Measurements from ENCODE around the gene POTEG.
"Not testable (repeated sequence)": the region's sequence is repeated elsewhere in the genome, so short reads cannot be mapped to it uniquely, and the experiment has no call there.

POTEG gene

DNA sequence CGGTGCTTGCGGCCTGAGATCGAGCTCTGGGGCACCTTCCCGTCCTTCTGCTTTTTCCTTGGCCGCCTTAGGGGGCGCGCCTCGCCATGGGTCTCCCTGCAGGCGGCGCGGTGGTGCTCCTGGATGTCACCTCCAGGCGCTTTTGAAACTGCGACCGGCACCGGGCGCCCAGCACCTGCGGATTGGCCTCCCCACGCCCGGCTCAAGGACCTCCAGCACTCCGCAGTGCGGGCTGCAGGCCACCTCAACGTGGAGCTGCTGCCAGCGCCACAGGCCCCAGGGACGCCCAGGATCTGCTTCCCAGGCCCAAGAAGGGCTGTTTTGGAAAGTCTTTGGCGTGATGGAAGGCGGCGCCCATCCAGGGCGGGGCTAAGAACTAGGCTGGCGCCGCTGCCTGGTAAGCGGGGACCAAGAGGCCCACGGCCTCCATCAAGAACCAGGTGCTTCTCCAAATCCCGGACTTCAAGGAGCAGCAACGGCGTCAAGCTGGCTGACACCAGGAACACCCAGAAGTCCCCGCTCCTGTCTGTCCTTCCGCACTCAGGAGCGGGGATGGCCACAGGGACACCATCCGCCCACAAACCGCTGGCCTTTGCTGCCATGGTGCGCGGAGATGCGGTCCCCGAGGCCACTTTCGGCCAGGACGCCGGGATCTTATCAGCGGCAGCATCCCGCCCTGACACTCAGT is 61.2 kb downstream of the POTEG start:
- not testable (repeated sequence) for FAIRE-seq

DNA sequence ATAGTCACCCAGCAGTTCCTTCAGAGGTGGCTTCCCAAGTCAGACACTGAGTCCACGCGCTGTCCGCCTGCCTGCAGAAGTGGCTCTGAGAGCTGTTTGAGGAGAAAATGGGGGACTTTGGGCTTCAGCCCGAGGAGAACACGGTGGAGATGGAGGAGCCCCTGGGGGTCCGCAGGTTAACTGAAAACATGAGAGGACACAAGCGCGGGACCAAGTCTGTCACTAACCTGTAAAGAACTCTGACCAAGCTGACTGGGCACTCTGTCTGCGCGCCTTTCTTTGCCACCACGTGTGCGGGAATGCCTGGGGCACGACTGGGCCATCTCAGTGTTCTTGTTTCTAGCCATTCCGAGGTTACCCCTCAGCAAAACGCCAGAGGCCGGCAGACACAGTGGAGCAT is 62.4 kb downstream of the POTEG start:
- FAIRE-seq = not testable (repeated sequence)

DNA sequence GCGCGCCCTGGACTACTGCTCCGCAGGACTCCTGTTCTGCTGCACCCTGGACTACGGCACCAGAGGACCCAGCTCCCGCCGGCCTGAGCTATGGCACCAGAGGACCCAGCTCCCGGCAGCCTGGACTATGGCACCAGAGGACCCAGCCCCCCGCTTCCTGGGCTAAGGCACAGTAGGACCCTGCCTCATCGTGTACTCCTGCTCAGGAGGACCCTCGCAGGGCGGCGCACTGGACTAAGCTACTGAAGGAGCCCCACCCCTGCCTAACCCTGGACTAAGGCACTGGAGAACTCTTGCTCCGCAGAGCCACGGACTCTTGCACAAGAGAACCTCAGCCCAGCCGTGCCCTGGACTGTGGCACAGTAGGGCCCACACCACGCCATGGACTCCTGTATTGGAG is 71.3 kb downstream of the POTEG start:
- FAIRE-seq = not testable (repeated sequence)

DNA sequence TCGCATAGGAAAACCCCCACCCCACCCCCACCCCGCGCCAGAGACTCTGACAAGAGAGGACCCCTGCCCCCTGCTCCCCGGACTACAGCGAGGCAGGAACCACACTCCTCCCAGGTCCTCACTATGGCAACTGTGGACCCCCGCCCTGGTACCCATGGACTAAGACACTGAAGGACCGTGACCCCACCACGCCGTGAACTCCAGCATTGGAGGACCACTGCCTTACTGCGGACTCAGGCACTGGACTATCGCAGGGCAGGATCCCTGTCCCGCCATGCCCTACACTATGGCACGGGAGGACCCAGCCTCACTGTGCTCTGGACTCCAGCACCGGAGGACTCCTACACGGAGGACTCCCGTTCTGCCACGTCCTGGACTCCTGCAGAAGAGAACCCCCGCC is 71.8 kb downstream of the POTEG start:
- not testable (repeated sequence) for FAIRE-seq

DNA sequence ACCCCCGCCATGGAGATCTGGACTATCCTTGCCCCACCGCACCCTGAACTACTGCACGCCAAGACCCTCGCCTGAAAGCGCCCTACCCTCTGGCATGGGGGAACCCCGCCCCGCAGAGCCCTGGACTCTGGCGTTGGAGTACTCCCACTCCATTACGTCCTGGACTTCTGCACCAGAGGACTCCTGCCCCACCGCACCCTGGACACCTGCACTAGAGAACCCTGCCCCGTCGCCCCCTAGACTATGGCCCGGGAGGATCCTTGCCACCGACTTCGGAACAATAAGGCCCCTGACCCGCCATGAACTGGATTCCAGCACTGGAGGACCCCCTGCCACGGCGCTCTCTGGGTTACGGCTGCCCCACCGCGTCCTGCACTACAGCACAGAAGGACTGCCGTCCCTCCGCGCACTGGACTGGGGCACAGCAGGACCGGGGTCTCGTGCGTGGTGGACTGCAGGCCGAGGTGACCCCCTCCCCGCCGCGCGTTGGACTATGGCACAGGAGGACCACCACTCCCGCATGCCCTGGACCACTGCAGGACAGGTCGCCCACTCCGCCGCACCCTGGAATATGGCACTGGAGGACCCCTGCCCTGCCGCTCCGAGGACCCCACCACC is 72.4 kb downstream of the POTEG start:
- not testable (repeated sequence) for FAIRE-seq

DNA sequence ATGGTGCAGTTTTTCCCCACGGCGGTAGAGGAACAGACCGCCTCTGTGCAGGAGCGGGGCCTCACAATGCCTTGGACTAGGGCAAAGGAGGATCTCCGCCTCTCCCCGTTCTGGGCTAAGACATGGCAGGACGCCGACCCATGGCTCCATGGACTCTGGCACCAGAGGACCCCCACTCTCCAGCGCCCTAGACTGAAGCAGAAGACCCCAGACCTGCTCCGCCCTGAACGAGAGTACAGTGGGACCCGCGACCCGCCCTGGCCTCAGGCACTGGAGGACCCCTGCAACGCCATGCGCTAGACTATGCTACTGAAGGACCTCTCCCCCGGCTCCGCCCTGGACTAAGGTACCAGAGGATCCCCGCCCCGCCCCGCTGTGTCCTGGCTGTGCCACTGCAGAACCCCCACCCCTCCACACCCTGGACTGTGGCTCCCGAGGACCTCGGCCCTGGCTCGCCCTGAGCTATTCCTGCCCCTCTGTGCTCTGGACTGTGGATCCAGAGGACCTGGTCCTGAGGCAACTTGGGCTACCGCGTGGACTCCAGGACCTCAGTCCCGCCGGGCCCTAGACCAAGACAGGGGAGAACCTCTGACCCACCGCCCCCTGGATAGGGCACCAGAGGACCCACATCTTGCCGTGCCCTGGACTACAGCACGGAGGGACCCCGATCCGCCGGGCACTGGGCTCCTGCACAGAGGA is 73.1 kb downstream of the POTEG start:
- not testable (repeated sequence) for FAIRE-seq
